ENCODE data around the gene KNDC1. TPM values are rescaled to one million over a fixed set of nuclear protein-coding genes. Genes with fewer than 3 reads are reported as not detected.

The KNDC1 gene
- total RNA-seq, 2 experiments from 2014 or later = not detected

DNA sequence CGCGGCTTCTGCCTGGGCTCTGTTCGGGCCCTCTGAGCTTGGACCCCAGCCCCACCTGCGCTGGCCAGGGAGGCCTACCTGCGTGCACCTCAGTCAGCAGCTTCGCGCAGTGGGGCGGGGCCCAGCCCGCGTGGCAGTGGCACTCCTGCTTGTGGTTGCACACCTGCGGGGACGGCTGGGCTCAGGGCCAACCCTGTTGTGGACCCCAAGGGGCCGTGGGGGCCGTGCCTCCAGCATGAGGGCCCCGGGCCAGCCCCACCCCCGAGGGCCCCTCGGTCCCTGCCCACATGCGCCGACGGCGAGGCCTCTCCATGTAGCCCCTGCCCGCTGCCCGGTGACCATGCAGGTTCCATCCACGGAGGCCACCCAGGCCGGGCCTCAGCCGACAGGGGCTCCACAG lies 109.3 kb downstream of the KNDC1 start:
- no peak for DNase-seq
- H3K9me3 Mint-ChIP-seq = no peaks in the 10 kb centered on the region
- no peak overlapping the region for H3K27ac Mint-ChIP-seq
- H3K4me3 Mint-ChIP-seq = no peak overlapping the region
- H3K36me3 Mint-ChIP-seq = no peaks in the 10 kb centered on the region
- no peaks in the 10 kb centered on the region for H3K27me3 Mint-ChIP-seq
- H3K4me1 Mint-ChIP-seq = peaks cover 6% of the 10 kb centered on the region

DNA sequence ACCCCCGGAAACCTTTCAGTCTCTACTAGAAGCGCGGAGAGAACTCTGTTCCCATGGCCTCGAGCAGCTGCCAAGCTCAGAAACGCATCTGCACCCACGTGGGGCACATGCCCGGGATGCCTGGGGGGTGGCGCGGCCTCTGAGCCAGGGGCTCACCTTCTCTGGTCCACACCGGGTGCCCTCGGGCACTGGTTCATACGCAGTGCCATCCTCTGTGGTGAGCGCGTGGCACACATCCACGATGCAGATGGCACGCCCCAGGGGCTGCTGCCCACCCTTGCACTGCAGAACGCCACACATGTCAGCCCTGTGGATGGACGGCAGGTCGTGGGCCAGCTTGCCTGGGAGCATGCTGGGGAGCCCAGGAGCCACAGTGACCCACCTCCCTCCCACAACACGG lies 110.2 kb downstream of the KNDC1 start:
- no peak overlapping the region for H3K27ac Mint-ChIP-seq
- H3K27me3 Mint-ChIP-seq = no peaks in the 10 kb centered on the region
- H3K4me1 Mint-ChIP-seq = peaks cover 3% of the 10 kb centered on the region
- no peaks in the 10 kb centered on the region for H3K36me3 Mint-ChIP-seq
- DNase-seq = no peak
- no peak overlapping the region for H3K4me3 Mint-ChIP-seq
- no peaks in the 10 kb centered on the region for H3K9me3 Mint-ChIP-seq

- Mint-ChIP-seq H3K4me3 (no peak overlapping the region), H3K27me3 (no peaks in the 10 kb centered on the region), H3K27ac (no peak overlapping the region), H3K36me3 (no peaks in the 10 kb centered on the region), H3K4me1 (peaks cover 5% of the 10 kb centered on the region), H3K9me3 (no peaks in the 10 kb centered on the region)
- DNase-seq = no peak
These were observed 110.8 kb downstream of the KNDC1 start for GRCh38 chr10:133270773-133271297.

- H3K4me1 Mint-ChIP-seq = peaks cover 7% of the 10 kb centered on the region
- no peaks in the 10 kb centered on the region for H3K27me3 Mint-ChIP-seq
- no peaks in the 10 kb centered on the region for H3K9me3 Mint-ChIP-seq
- no peaks in the 10 kb centered on the region for H3K36me3 Mint-ChIP-seq
- H3K27ac Mint-ChIP-seq = no peak overlapping the region
- H3K4me3 Mint-ChIP-seq = no peak overlapping the region
- no peak for DNase-seq
These were observed 111.7 kb downstream of the KNDC1 start for GRCh38 chr10:133271521-133272300.

DNA sequence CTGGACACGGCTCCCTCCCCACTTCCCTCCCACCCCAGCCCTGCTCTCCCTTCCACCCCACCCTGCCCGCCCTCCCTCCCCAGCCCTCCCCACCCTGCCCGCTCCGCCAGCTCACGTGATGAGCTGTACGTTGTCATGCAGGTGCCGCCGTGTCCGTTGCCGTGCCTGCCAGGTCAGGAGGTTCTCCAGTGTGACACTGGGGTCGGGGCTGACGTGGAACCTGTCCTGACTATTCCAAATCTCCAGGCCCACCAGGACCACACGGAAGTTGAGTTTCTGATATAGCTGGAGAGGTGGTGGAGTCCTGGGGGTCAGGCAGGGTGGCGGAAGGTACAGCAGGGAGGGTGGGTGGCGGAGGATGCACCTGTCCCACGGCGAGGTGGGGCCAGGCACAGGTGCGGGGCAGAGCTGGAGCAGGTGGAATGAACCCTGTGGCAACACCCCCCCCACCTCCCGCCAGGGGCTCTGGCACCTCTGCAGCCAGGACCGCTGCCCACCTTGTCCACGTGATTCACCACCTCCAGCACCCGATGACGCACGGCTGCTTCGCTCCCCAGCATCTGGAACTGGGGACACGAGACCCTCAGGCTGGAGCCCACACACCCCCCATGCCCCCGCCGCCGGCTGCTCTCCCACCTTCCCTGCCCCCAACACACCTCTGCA lies 112.4 kb downstream of the KNDC1 start:
- Mint-ChIP-seq H3K4me3 (no peak overlapping the region), H3K36me3 (no peaks in the 10 kb centered on the region), H3K9me3 (no peaks in the 10 kb centered on the region), H3K27ac (no peak overlapping the region), H3K4me1 (peaks cover 7% of the 10 kb centered on the region), H3K27me3 (no peaks in the 10 kb centered on the region)
- no peak for DNase-seq

- Mint-ChIP-seq H3K4me3 (no peak overlapping the region), H3K9me3 (no peaks in the 10 kb centered on the region), H3K27me3 (no peaks in the 10 kb centered on the region), H3K27ac (no peak overlapping the region), H3K36me3 (no peaks in the 10 kb centered on the region), H3K4me1 (peaks cover 11% of the 10 kb centered on the region)
- no peak for DNase-seq
These were observed 113.0 kb downstream of the KNDC1 start for GRCh38 chr10:133272964-133273420.

DNA sequence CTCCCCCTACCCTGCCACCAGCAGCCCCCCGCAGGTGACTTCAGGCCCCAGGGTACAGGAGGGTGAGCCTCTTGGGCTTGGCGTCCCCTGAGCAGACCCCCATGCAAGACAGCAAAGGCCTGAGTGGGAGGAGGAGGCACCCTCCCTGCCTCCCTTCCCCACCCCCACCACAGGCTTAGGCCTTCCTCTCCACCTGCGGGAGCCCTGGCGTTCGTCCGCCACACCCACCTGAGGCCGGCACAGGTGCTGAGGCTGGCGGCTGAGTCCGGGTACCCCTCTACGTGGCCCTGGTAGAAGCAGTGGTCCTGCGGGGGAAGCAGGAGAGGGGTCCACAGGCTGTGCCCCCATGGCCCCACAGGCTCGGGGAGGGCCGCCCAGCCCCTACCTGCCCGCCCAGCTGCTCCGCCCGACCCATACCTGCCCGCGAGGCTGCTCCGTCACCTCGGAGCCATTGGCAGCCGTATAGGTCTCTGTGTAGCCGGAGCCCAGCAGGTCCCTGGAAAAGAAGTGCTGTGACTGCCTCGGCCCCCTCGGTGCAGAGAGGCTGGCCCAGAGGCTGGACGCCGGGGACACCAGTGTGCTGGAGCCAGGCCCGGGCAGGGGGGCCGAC lies 113.6 kb downstream of the KNDC1 start:
- Mint-ChIP-seq H3K36me3 (peaks cover 3% of the 10 kb centered on the region), H3K27ac (no peak overlapping the region), H3K9me3 (no peaks in the 10 kb centered on the region), H3K27me3 (no peaks in the 10 kb centered on the region), H3K4me1 (peaks cover 18% of the 10 kb centered on the region), H3K4me3 (no peak overlapping the region)
- no peak for DNase-seq

- peaks cover 20% of the 10 kb centered on the region for H3K4me1 Mint-ChIP-seq
These were observed 115.0 kb downstream of the KNDC1 start for GRCh38 chr10:133274751-133275683.

DNA sequence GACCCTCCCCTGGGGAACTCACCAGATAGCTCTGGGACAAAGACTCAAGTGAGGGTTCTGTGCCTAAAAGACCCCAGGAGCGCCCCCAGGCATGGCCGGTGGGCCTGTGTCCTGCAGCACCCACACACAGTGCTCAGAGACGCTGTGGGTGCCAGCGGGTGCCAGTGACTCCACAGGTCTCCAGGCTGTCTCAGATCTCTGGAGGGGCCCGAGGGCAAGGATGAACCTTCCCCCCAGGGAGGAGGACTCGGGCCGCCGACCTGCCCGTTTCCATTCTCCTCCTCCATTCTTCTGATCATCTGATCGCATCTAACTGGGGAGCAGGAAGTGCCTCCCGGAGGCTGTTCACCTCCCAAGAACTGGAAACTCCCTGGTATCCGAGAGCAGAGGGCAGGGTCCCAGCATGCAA lies 115.7 kb downstream of the KNDC1 start:
- DNase-seq = peak; percentile 62
- no peaks in the 10 kb centered on the region for H3K9me3 Mint-ChIP-seq
- H3K27ac Mint-ChIP-seq = peak overlapping the region; percentile 83
- H3K27me3 Mint-ChIP-seq = no peaks in the 10 kb centered on the region
- peaks cover 20% of the 10 kb centered on the region for H3K4me1 Mint-ChIP-seq
- H3K36me3 Mint-ChIP-seq = peaks cover 3% of the 10 kb centered on the region
- H3K4me3 Mint-ChIP-seq = peak overlapping the region; percentile 83

More at GRCh38 chr10:133274751-133275683, 115.0 kb downstream of the KNDC1 start:
- no peaks in the 10 kb centered on the region for H3K9me3 Mint-ChIP-seq
- H3K36me3 Mint-ChIP-seq = peaks cover 3% of the 10 kb centered on the region
- peak overlapping the region; percentile 83 for H3K4me3 Mint-ChIP-seq
- peak overlapping the region; percentile 83 for H3K27ac Mint-ChIP-seq
- peak; percentile 81 for DNase-seq
- H3K27me3 Mint-ChIP-seq = no peaks in the 10 kb centered on the region

Other genes starting within 250 kb of the KNDC1 start
- gene CFAP46, start 217.6 kb upstream of the KNDC1 start, total RNA-seq = 1 to 10 TPM; 1.1 to 1.5 TPM
- not detected for gene ADGRA1, start 72.3 kb upstream of the KNDC1 start, total RNA-seq
- gene UTF1, start 70.0 kb downstream of the KNDC1 start, total RNA-seq = not detected
- gene VENTX, start 77.6 kb downstream of the KNDC1 start, total RNA-seq = not detected
- gene ADAM8, start 116.6 kb downstream of the KNDC1 start, total RNA-seq = 10 to 100 TPM; 34.7 to 41.1 TPM
- 10 to 100 TPM; 53.3 to 57.8 TPM for gene TUBGCP2, start 148.7 kb downstream of the KNDC1 start, total RNA-seq
- 10 to 100 TPM; 73.4 to 77.3 TPM for gene ZNF511, start 148.7 kb downstream of the KNDC1 start, total RNA-seq
- gene CALY, start 176.7 kb downstream of the KNDC1 start, total RNA-seq = not detected
- not detected for gene PRAP1, start 187.2 kb downstream of the KNDC1 start, total RNA-seq
- 10 to 100 TPM; 27.8 to 29.4 TPM for gene FUOM, start 197.8 kb downstream of the KNDC1 start, total RNA-seq
- gene ECHS1, start 213.1 kb downstream of the KNDC1 start, total RNA-seq = 10 to 100 TPM; 58.1 to 62.2 TPM
- gene PAOX, start 219.0 kb downstream of the KNDC1 start, total RNA-seq = 1 to 10 TPM; 4.6 to 4.7 TPM
- gene MTG1, start 233.9 kb downstream of the KNDC1 start, total RNA-seq = 10 to 100 TPM; 50.2 to 51.6 TPM